Measurements from ENCODE around the gene TMEM121. TPM values are rescaled to one million over a fixed set of nuclear protein-coding genes. Genes with fewer than 3 reads are reported as not detected.

TMEM121 gene
- total and polyA plus RNA-seq, 2 donors (not counting 1 experiment from before 2014, with no cell fraction given): 0.99 to 3.7 TPM

GRCh38 chr14:105508601-105509000 is 17.8 kb upstream of the TMEM121 start:
- H3K4me3 Mint-ChIP-seq: no peak overlapping the region
- peaks cover 25% of the 10 kb centered on the region for H3K27me3 Mint-ChIP-seq
- 88% methylated on average over 12 of the region's 12 CpGs for WGBS (ENCODE audit: insufficient coverage)
- ChIA-PET POLR2A (no interaction called here), CTCF (no interaction called here)
- no peak overlapping the region for H3K27ac Mint-ChIP-seq
- Histone ChIP-seq H3K36me3 (replicated peaks in 1 of 2; ENCODE audit: control extremely low read depth in 1 of 2, control insufficient read depth in 1 of 2, extremely low read depth in 1 of 2, insufficient read depth in 2 of 2, low read length in 1 of 2) (no peaks in the 10 kb centered on the region), H3K27me3 (replicated peaks in 1 of 4; ENCODE audit: control extremely low read depth in 1 of 4, control insufficient read depth in 3 of 4, insufficient read depth in 4 of 4, low read length in 3 of 4) (peaks cover 0 to 20% (median 1%) of the 10 kb centered on the region in 4 experiments), H3K4me3 (ENCODE audit: control extremely low read depth in 1 of 5, extremely low read depth in 1 of 5, insufficient read depth in 1 of 5, low read depth in 2 of 5, low read length in 4 of 5) (no peak overlapping the region), H3K9ac (ENCODE audit: low read length) (no peak overlapping the region), H4K20me1 (ENCODE audit: control insufficient read depth, insufficient read depth, low read length, poor library complexity, severe bottlenecking) (no peaks in the 10 kb centered on the region), H3K27ac (ENCODE audit: low read length in 2 of 2) (no peak overlapping the region), H3K4me2 (replicated peaks; ENCODE audit: low read depth, low read length, poor library complexity, severe bottlenecking) (no peak overlapping the region), H3K9me3 (ENCODE audit: control extremely low read depth in 1 of 3, control insufficient read depth in 2 of 3, insufficient read depth in 1 of 3, low read length in 2 of 3) (peaks cover 0 to under 1% (median 0%) of the 10 kb centered on the region in 3 donors), H2AFZ (ENCODE audit: insufficient read depth, low read depth, low read length, poor library complexity, severe bottlenecking) (no peak overlapping the region), H3K4me1 (ENCODE audit: control insufficient read depth in 2 of 2, insufficient read depth in 2 of 2, low read length in 2 of 2) (peaks cover 6 to 11% of the 10 kb centered on the region in 2 donors), H3K79me2 (ENCODE audit: control insufficient read depth, insufficient read depth, low read length) (no peaks in the 10 kb centered on the region)
- no peak for DNase-seq
- TF ChIP-seq EZH2 (IDR thresholded peaks at IDR 0.05; ENCODE audit: borderline replicate concordance, insufficient read depth, low read depth, low read length, poor library complexity, severe bottlenecking): no peak
- TF ChIP-seq CTCF (IDR thresholded peaks at IDR 0.05): no peak
- peaks cover 2% of the 10 kb centered on the region for H3K4me1 Mint-ChIP-seq
- no peak for ATAC-seq (ENCODE audit: low read depth)
- no peaks in the 10 kb centered on the region for H3K9me3 Mint-ChIP-seq (ENCODE audit: insufficient read depth)
- intact Hi-C loops (cut with micrococcal nuclease): no loop called here

GRCh38 chr14:105517096-105517495 is 9.3 kb upstream of the TMEM121 start:
- Histone ChIP-seq H3K36me3 (replicated peaks in 1 of 2; ENCODE audit: control extremely low read depth in 1 of 2, control insufficient read depth in 1 of 2, extremely low read depth in 1 of 2, insufficient read depth in 2 of 2, low read length in 1 of 2) (no peaks in the 10 kb centered on the region), H4K20me1 (ENCODE audit: control insufficient read depth, insufficient read depth, low read length, poor library complexity, severe bottlenecking) (no peaks in the 10 kb centered on the region), H3K27ac (ENCODE audit: low read length in 2 of 2) (no peak overlapping the region), H2AFZ (ENCODE audit: insufficient read depth, low read depth, low read length, poor library complexity, severe bottlenecking) (no peak overlapping the region), H3K4me2 (replicated peaks; ENCODE audit: low read depth, low read length, poor library complexity, severe bottlenecking) (no peak overlapping the region), H3K4me3 (ENCODE audit: control extremely low read depth in 1 of 5, extremely low read depth in 1 of 5, insufficient read depth in 1 of 5, low read depth in 2 of 5, low read length in 4 of 5) (no peak overlapping the region), H3K9me3 (ENCODE audit: control extremely low read depth in 1 of 3, control insufficient read depth in 2 of 3, insufficient read depth in 1 of 3, low read length in 2 of 3) (peaks cover 0 to 4% (median 0%) of the 10 kb centered on the region in 3 donors), H3K9ac (ENCODE audit: low read length) (no peak overlapping the region), H3K79me2 (ENCODE audit: control insufficient read depth, insufficient read depth, low read length) (no peaks in the 10 kb centered on the region), H3K27me3 (replicated peaks in 1 of 4; ENCODE audit: control extremely low read depth in 1 of 4, control insufficient read depth in 3 of 4, insufficient read depth in 4 of 4, low read length in 3 of 4) (peaks cover 0 to 14% (median 5%) of the 10 kb centered on the region in 4 experiments), H3K4me1 (ENCODE audit: control insufficient read depth in 2 of 2, insufficient read depth in 2 of 2, low read length in 2 of 2) (peaks cover under 1 to 4% of the 10 kb centered on the region in 2 donors)
- no peaks in the 10 kb centered on the region for H3K4me1 Mint-ChIP-seq
- H3K4me3 Mint-ChIP-seq: no peak overlapping the region
- H3K9me3 Mint-ChIP-seq (ENCODE audit: insufficient read depth): no peaks in the 10 kb centered on the region
- ChIA-PET POLR2A (no interaction called here), CTCF (interaction anchor here (1.0 kb wide), 1 partner anchor 17 kb away, joined by 3 read pairs; no protein-coding TSS in a partner anchor)
- ATAC-seq (ENCODE audit: low read depth): no peak
- DNase-seq: no peak
- H3K27ac Mint-ChIP-seq: no peak overlapping the region
- WGBS (ENCODE audit: insufficient coverage): 89% methylated on average over 4 of the region's 5 CpGs
- H3K27me3 Mint-ChIP-seq: peaks cover 45% of the 10 kb centered on the region
- TF ChIP-seq CTCF (IDR thresholded peaks at IDR 0.05): no peak
- no peak for TF ChIP-seq EZH2 (IDR thresholded peaks at IDR 0.05; ENCODE audit: borderline replicate concordance, insufficient read depth, low read depth, low read length, poor library complexity, severe bottlenecking)
- intact Hi-C loops (cut with micrococcal nuclease): no loop called here
